Measurements from ENCODE around the gene UGT1A6.

UGT1A6 gene

DNA sequence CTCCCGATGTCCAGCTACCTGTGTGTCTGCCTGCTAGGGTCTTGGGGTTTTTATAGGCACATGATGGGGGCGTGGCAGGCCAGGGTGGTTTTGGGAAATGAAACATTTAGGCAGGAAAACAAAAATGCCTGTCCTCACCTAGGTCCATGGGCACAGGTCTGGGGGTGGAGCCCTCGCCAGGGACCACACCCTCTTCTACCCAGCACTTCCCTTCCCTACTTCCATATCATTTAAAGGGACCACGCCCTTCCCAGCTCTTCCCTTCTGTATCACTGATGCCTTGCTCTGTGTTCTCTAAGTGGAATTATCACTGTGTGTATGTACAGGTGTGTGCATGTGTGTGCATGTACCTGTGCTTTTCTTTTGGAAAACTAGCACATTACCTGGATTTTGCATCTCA is 73.7 kb downstream of the UGT1A6 start:
- DNase-seq (ENCODE audit: low spot score in 2 of 2) (no peak), ATAC-seq (replicated peaks; ENCODE audit: extremely low read depth, poor library complexity, severe bottlenecking) (no peak)
- Mint-ChIP-seq H3K4me1 (no peaks in the 10 kb centered on the region), H3K36me3 (ENCODE audit: insufficient read depth) (no peaks in the 10 kb centered on the region), H3K4me3 (no peak overlapping the region), H3K27me3 (peaks cover 73% of the 10 kb centered on the region), H3K9me3 (no peaks in the 10 kb centered on the region), H3K27ac (ENCODE audit: low read depth) (no peak overlapping the region)

DNA sequence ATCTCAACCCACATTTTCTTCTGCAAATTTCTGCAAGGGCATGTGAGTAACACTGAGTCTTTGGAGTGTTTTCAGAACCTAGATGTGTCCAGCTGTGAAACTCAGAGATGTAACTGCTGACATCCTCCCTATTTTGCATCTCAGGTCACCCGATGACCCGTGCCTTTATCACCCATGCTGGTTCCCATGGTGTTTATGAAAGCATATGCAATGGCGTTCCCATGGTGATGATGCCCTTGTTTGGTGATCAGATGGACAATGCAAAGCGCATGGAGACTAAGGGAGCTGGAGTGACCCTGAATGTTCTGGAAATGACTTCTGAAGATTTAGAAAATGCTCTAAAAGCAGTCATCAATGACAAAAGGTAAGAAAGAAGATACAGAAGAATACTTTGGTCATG is 75.4 kb downstream of the UGT1A6 start:
- Mint-ChIP-seq H3K9me3 (no peaks in the 10 kb centered on the region), H3K4me3 (no peak overlapping the region), H3K36me3 (ENCODE audit: insufficient read depth) (no peaks in the 10 kb centered on the region), H3K27me3 (peaks cover 73% of the 10 kb centered on the region), H3K27ac (ENCODE audit: low read depth) (no peak overlapping the region), H3K4me1 (no peaks in the 10 kb centered on the region)
- DNase-seq (ENCODE audit: low spot score in 2 of 2) (no peak), ATAC-seq (replicated peaks; ENCODE audit: extremely low read depth, poor library complexity, severe bottlenecking) (no peak)

DNA sequence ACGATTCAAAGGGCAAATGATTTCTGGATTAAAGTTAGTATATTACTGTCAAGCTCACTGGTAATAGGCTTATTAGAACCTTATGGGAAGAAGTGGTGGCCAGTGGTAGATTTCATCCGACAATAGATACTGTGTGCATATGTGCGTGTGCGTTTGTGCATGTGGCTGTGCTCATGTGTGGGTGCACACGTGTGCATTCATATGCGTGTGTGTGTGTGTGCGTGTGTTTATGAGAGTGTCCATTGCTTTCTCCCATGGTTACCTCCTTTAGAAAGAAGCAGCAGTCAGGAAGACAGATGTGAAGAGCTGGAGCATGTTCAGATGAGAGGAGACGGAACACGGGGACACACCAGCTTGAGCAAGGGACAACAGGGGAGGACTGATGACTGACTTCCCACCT is 76.6 kb downstream of the UGT1A6 start:
- DNase-seq (ENCODE audit: low spot score in 2 of 2) = no peak
- Mint-ChIP-seq H3K36me3 (ENCODE audit: insufficient read depth) (no peaks in the 10 kb centered on the region), H3K4me3 (no peak overlapping the region), H3K4me1 (no peaks in the 10 kb centered on the region), H3K27me3 (peaks cover 65% of the 10 kb centered on the region), H3K9me3 (no peaks in the 10 kb centered on the region), H3K27ac (ENCODE audit: low read depth) (no peak overlapping the region)
- no peak for ATAC-seq (replicated peaks; ENCODE audit: extremely low read depth, poor library complexity, severe bottlenecking)

DNA sequence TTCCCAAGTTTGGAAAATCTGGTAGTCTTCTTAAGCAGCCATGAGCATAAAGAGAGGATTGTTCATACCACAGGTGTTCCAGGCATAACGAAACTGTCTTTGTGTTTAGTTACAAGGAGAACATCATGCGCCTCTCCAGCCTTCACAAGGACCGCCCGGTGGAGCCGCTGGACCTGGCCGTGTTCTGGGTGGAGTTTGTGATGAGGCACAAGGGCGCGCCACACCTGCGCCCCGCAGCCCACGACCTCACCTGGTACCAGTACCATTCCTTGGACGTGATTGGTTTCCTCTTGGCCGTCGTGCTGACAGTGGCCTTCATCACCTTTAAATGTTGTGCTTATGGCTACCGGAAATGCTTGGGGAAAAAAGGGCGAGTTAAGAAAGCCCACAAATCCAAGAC is 79.5 kb downstream of the UGT1A6 start:
- no peak overlapping the region for H3K4me3 Mint-ChIP-seq
- H3K27me3 Mint-ChIP-seq = peaks cover 71% of the 10 kb centered on the region
- H3K4me1 Mint-ChIP-seq = no peaks in the 10 kb centered on the region
- DNase-seq (ENCODE audit: low spot score in 2 of 2) = no peak
- H3K36me3 Mint-ChIP-seq (ENCODE audit: insufficient read depth) = no peaks in the 10 kb centered on the region
- H3K9me3 Mint-ChIP-seq = peaks cover 4% of the 10 kb centered on the region
- ATAC-seq (replicated peaks; ENCODE audit: extremely low read depth, poor library complexity, severe bottlenecking) = no peak
- no peak overlapping the region for H3K27ac Mint-ChIP-seq (ENCODE audit: low read depth)

DNA sequence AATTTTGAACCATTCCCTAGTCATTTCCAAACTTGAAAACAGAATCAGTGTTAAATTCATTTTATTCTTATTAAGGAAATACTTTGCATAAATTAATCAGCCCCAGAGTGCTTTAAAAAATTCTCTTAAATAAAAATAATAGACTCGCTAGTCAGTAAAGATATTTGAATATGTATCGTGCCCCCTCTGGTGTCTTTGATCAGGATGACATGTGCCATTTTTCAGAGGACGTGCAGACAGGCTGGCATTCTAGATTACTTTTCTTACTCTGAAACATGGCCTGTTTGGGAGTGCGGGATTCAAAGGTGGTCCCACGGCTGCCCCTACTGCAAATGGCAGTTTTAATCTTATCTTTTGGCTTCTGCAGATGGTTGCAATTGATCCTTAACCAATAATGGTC is 79.9 kb downstream of the UGT1A6 start:
- no peak for ATAC-seq (replicated peaks; ENCODE audit: extremely low read depth, poor library complexity, severe bottlenecking)
- no peak overlapping the region for H3K27ac Mint-ChIP-seq (ENCODE audit: low read depth)
- no peaks in the 10 kb centered on the region for H3K4me1 Mint-ChIP-seq
- H3K9me3 Mint-ChIP-seq = peaks cover 4% of the 10 kb centered on the region
- no peak overlapping the region for H3K4me3 Mint-ChIP-seq
- no peaks in the 10 kb centered on the region for H3K36me3 Mint-ChIP-seq (ENCODE audit: insufficient read depth)
- peaks cover 71% of the 10 kb centered on the region for H3K27me3 Mint-ChIP-seq
- DNase-seq (ENCODE audit: low spot score in 2 of 2) = no peak

DNA sequence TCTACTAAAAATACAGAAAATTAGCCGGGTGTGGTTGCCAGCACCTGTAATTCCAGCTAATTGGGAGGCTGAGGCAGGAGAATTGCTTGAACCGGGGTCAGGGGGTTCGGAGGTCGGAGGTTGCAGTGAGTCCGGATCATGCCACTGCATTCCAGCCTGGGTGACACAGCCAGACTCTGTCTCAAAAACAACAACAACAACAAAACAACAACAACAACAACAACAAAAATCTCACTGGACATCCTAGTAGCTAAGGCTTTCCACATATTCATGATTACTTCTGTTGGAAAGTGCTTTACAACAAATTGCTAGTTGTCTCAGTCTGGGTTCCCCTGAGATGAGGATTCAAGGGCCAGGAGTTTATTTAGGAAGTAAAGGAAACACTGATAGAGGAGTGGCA is 81.2 kb downstream of the UGT1A6 start:
- H3K4me1 Mint-ChIP-seq = no peaks in the 10 kb centered on the region
- H3K9me3 Mint-ChIP-seq = peaks cover 4% of the 10 kb centered on the region

DNA sequence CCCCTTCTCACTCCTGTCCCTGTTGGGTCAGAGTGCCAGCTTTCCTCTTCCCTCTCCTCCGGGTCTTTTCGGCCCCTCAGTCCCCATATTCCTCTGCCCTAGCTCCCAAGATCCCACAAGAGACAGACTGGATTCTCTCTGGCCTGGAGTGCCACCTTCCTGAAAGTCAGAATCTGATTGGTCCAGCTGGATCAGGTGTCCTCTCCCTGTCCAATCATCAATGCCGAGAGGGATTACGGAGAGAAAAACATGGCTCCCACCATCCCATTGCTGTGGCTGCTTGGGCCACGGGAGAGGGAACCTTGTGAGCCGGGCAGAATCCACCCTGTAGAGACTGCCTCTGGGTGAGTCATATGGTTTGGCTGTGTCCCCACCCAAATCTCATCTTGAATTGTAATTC is 82.7 kb downstream of the UGT1A6 start:
- DNase-seq (ENCODE audit: low spot score in 2 of 2) (no peak), ATAC-seq (replicated peaks; ENCODE audit: extremely low read depth, poor library complexity, severe bottlenecking) (no peak)
- peaks cover 4% of the 10 kb centered on the region for H3K9me3 Mint-ChIP-seq
- H3K4me1 Mint-ChIP-seq = no peaks in the 10 kb centered on the region
- H3K27ac Mint-ChIP-seq (ENCODE audit: low read depth) = no peak overlapping the region
- peaks cover 77% of the 10 kb centered on the region for H3K27me3 Mint-ChIP-seq
- no peaks in the 10 kb centered on the region for H3K36me3 Mint-ChIP-seq (ENCODE audit: insufficient read depth)
- H3K4me3 Mint-ChIP-seq = no peak overlapping the region

More for the DNA sequence above, 81.2 kb downstream of the UGT1A6 start:
- DNase-seq (ENCODE audit: low spot score in 2 of 2) (no peak), ATAC-seq (replicated peaks; ENCODE audit: extremely low read depth, poor library complexity, severe bottlenecking) (no peak)
- H3K27me3 Mint-ChIP-seq = peaks cover 77% of the 10 kb centered on the region
- H3K4me3 Mint-ChIP-seq = no peak overlapping the region
- no peaks in the 10 kb centered on the region for H3K36me3 Mint-ChIP-seq (ENCODE audit: insufficient read depth)
- no peak overlapping the region for H3K27ac Mint-ChIP-seq (ENCODE audit: low read depth)

DNA sequence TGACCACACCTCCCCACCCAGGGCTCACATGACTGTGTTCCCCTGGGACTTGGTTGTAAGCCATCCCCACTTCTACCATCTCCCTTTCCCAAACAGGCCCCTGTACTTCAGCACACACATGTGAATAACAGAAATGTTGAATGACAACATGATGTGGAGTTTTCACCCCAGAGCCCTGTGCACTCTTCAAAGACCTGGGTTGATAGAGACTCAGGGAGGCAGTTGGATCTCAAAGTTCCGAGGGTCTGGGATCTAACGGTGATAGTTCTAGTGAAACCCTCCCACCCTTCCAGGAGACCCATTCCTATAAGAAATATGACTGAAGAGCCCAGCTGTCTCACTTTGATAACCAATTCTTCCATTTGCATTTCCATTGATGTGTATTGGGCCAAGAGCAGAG is 85.3 kb downstream of the UGT1A6 start, which contains the start of gene MROH2A:
TSS of gene MROH2A (plus strand) at position 301 of the 400 bp plus-strand sequence. CDS start 1,029 bp downstream, outside the sequence.
- no peak for ATAC-seq (replicated peaks; ENCODE audit: extremely low read depth, poor library complexity, severe bottlenecking)
- no peaks in the 10 kb centered on the region for H3K36me3 Mint-ChIP-seq (ENCODE audit: insufficient read depth)
- no peak for DNase-seq (ENCODE audit: low spot score in 2 of 2)
- no peak within 1 kb of the TSS for H3K27ac Mint-ChIP-seq (ENCODE audit: low read depth)
- peaks cover 4% of the 10 kb centered on the region for H3K9me3 Mint-ChIP-seq
- H3K4me3 Mint-ChIP-seq = no peak within 1 kb of the TSS
- H3K4me1 Mint-ChIP-seq = no peaks in the 10 kb centered on the region
- H3K27me3 Mint-ChIP-seq = peaks cover 88% of the 10 kb centered on the region

DNA sequence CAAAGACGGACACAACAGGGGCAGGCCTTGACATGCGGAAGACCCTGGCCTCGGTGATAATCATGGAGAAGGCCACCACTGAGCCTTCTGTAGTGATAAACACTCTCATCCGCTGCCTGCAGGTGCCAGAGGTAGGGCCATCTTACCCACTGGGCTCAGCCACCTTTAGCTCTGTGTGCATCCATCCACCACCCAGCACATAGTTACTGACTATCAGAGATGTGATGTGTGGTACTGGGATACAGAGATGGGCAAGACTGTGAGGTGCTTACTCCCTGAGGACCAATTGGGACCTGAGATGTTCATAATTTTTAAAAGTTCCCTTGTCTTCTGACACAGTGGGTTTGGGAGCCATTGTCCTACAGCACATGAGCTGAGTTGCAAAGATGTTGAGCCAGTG is 87.0 kb downstream of the UGT1A6 start:
- DNase-seq (ENCODE audit: low spot score in 2 of 2) (no peak), ATAC-seq (replicated peaks; ENCODE audit: extremely low read depth, poor library complexity, severe bottlenecking) (no peak)
- no peak overlapping the region for H3K27ac Mint-ChIP-seq (ENCODE audit: low read depth)
- H3K4me3 Mint-ChIP-seq = no peak overlapping the region
- peaks cover 4% of the 10 kb centered on the region for H3K9me3 Mint-ChIP-seq
- no peaks in the 10 kb centered on the region for H3K36me3 Mint-ChIP-seq (ENCODE audit: insufficient read depth)
- peaks cover 93% of the 10 kb centered on the region for H3K27me3 Mint-ChIP-seq
- no peaks in the 10 kb centered on the region for H3K4me1 Mint-ChIP-seq

DNA sequence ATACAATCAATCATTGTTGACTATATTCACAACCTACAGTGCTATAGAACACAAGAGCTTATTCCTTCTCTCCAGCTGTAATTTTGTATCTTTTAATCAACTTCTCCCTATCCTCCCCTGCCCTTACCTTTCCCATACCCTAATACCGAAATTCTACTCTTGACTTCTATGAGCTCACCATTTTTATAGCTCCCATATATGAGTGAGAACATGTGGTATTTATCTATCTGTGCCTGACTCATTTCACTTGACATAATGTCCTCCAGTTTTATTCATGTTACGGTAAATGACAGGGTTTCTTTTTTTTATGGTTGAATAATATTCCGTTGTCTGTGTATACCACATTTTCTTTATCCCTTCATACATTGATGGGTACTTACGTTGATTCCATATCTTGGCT is 88.1 kb downstream of the UGT1A6 start:
- no peaks in the 10 kb centered on the region for H3K36me3 Mint-ChIP-seq (ENCODE audit: insufficient read depth)
- DNase-seq (ENCODE audit: low spot score in 2 of 2) (no peak), ATAC-seq (replicated peaks; ENCODE audit: extremely low read depth, poor library complexity, severe bottlenecking) (no peak)
- no peak overlapping the region for H3K27ac Mint-ChIP-seq (ENCODE audit: low read depth)
- H3K27me3 Mint-ChIP-seq = peaks cover 90% of the 10 kb centered on the region
- H3K4me1 Mint-ChIP-seq = no peaks in the 10 kb centered on the region
- H3K9me3 Mint-ChIP-seq = peaks cover 4% of the 10 kb centered on the region
- H3K4me3 Mint-ChIP-seq = no peak overlapping the region

DNA sequence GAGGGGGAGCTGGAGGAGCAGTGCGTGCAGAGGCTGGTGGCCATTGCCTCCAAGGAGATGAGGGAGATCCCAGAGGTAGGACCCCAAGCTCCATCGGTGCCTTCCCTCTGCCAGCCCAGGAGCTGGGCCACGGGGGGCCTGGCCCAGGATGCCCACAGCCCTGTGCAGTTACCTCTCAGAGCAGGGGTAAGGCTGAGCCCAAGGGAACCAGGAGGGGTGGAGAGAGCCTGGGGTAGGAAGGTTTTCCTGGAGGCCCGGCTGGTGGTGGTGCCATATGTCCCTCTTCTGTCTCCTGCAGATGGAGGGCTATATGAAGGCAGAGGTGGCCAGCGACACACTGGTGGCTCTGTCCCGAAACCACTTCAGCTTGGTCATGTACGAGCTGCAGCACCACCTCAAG is 96.9 kb downstream of the UGT1A6 start:
- Mint-ChIP-seq H3K4me3 (no peak overlapping the region), H3K27ac (ENCODE audit: low read depth) (no peak overlapping the region), H3K9me3 (no peaks in the 10 kb centered on the region), H3K4me1 (no peaks in the 10 kb centered on the region), H3K27me3 (peaks cover 55% of the 10 kb centered on the region), H3K36me3 (ENCODE audit: insufficient read depth) (no peaks in the 10 kb centered on the region)
- DNase-seq (ENCODE audit: low spot score in 2 of 2) = no peak
- no peak for ATAC-seq (replicated peaks; ENCODE audit: extremely low read depth, poor library complexity, severe bottlenecking)

DNA sequence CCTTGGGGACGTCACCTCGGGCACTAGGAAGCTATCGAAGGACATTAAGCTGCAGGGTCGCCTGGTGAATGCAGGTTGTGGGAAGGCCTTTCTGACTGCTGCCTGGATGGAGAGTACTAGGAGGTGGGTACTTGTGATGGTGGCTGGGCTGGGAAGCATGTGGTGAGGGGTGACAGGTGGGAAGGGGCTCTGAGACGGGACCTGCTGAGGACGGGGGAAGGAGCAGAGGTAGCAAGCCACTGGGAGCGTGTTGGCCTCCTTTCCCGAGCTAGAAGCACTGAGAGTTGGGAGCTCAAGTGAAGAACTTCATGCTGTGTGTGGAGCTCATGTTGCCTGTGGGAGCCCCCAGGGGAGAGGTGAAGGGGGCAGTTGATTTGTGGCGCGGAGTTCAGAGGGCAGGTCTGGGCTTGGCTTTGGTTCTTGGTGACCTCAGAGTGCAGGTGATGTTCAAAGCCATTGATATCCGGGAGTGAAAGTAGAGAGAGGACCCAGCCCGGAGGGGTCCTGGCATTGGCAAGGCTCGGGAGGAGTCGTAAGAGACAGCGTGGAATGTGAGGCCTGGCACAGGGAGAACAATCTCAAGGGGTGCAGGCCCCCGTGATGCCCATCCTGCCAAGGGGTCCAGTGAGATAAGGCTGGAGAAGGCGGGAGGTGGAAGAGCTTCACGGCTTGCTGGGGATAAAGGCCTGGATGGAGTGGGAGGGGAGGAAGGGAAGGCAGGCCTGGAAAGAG is 98.6 kb downstream of the UGT1A6 start:
- ATAC-seq (replicated peaks; ENCODE audit: extremely low read depth, poor library complexity, severe bottlenecking) (no peak), DNase-seq (ENCODE audit: low spot score in 2 of 2) (no peak)
- Mint-ChIP-seq H3K36me3 (ENCODE audit: insufficient read depth) (no peaks in the 10 kb centered on the region), H3K27me3 (peaks cover 42% of the 10 kb centered on the region), H3K4me1 (no peaks in the 10 kb centered on the region), H3K9me3 (no peaks in the 10 kb centered on the region), H3K4me3 (no peak overlapping the region), H3K27ac (ENCODE audit: low read depth) (no peak overlapping the region)

DNA sequence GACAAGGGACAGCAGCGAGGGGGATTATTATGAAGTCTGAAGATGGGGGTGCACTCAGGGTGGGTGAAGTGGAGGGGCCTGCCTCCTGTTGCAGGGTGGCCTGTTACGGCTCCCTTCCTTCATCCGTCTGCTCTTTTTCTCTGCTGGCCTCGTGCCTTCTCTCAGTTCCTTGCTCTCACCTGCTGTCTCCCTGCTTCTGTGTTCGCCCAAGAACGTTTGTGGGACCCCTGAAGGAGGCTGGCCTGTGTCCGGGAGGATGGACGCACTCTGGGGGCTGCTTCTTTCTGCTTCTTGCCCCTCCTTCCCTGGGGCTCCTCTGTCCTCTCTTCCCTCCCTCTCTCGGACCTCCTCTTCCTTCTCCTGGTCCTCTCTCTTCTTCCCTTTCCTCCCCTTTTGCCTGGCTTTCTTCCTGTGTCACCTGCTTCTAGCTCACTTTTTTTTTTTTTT is 99.2 kb downstream of the UGT1A6 start:
- H3K4me1 Mint-ChIP-seq = no peaks in the 10 kb centered on the region
- no peak for DNase-seq (ENCODE audit: low spot score in 2 of 2)
- H3K4me3 Mint-ChIP-seq = no peak overlapping the region
- no peaks in the 10 kb centered on the region for H3K36me3 Mint-ChIP-seq (ENCODE audit: insufficient read depth)
- H3K27me3 Mint-ChIP-seq = peaks cover 37% of the 10 kb centered on the region
- ATAC-seq (replicated peaks; ENCODE audit: extremely low read depth, poor library complexity, severe bottlenecking) = no peak
- H3K9me3 Mint-ChIP-seq = no peaks in the 10 kb centered on the region
- no peak overlapping the region for H3K27ac Mint-ChIP-seq (ENCODE audit: low read depth)

Measured in central memory CD8-positive, alpha-beta T cell (primary cell).